Hippocampal formation (tissue), 2 donors: ENCODE results near the gene YPEL2.
"Not testable (repeated sequence)": the region's sequence is repeated elsewhere in the genome, so short reads cannot be mapped to it uniquely, and the experiment has no call there.

ENCODE experiments used
- DNase-seq, 2 donors: peaks; one replicate each; lab custom pipeline; 2025; lab: John Stamatoyannopoulos, UW

Gene YPEL2, protein sequence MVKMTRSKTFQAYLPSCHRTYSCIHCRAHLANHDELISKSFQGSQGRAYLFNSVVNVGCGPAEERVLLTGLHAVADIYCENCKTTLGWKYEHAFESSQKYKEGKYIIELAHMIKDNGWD

GRCh38 chr17:59331129-59331928 is at the start of gene YPEL2:
YPEL2 (plus strand) TSS chr17:59331655; CDS start chr17:59353410, 21,755 bp downstream.
- DNase-seq = peak; percentile 91 to 96

DNA sequence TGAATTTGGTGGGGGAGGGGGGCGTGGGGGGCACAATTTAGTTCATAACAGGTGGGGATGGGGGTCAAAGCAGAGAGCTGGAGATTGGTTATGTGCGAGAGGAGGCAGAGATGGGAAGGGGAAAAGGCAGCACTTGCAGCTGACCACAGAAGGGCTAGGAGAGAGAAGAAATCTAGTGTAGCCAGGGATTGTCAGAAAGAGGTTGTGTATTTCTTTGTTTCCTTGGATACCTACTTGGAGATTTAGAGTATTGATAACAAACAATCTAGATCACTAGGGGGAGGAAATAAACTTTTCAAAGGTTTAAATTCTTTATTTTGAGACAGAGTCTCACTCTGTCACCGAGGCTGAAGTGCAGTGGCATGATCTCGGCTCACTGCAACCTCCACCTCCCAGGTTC is 47.1 kb upstream of the YPEL2 start:
- DNase-seq = no peak

- no peak for DNase-seq
Measured at GRCh38 chr17:59287452-59287851, 44.0 kb upstream of the YPEL2 start.

GRCh38 chr17:59287891-59288290 is 43.6 kb upstream of the YPEL2 start:
- no peak for DNase-seq

DNA sequence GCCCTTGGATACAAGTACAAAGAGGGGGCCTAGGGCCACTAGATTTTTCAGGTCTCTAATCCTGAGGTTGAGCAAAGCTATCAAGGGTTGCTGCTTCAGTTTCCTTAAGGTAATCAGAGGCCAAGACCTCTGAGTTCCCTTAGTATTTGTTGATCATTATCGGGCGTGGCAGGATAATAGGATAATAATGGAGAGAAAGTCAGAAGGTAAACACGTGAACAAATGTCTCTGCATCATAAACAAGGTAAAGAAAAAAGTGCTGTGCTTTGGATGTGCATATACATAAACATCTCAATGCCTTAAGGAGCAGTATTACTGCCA is 41.5 kb upstream of the YPEL2 start:
- no peak for DNase-seq

DNA sequence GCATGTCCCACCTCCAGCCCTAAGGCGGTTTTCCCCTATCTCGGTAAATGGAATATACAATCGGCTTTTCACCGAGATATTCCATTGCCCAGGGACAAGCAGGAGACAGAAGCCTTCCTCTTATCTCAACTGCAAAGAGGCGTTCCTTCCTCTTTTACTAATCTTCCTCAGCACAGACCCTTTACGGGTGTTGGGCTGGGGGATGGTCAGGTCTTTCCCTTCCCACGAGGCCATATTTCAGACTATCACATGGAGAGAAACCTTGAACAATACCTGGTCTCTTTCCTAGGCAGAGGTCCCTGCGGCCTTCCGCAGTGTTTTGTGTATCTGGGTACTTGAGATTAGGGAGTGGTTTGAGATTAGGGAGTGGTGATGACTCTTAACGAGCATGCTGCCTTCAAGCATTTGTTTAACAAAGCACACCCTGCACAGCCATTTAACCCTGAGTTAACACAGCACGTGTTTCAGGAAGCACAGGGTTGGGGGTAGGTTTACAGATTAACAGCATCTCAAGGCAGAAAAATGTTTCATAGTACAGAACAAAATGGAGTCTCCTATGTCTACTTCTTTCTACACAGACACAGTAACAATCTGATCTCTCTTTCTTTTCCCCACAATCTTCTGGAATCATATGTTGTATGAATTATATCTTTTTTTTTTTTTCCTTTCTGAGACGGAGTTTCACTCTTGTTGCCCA is 41.0 kb upstream of the YPEL2 start:
- not testable (repeated sequence) for DNase-seq

GRCh38 chr17:59292174-59292523 is 39.3 kb upstream of the YPEL2 start:
- DNase-seq = no peak

- DNase-seq = no peak
Measured at GRCh38 chr17:59296190-59296589, 35.3 kb upstream of the YPEL2 start.

- DNase-seq = no peak
Measured at GRCh38 chr17:59298521-59298920, 32.9 kb upstream of the YPEL2 start.

- DNase-seq = no peak
Measured at GRCh38 chr17:59299400-59300092, 31.9 kb upstream of the YPEL2 start.

- DNase-seq = no peak
Measured at GRCh38 chr17:59300941-59301340, 30.5 kb upstream of the YPEL2 start.

- DNase-seq = no peak
Measured at GRCh38 chr17:59304811-59305210, 26.6 kb upstream of the YPEL2 start.

GRCh38 chr17:59310263-59310920 is 21.1 kb upstream of the YPEL2 start:
- DNase-seq = no peak

- peak; percentile 27 to 85 for DNase-seq
Measured at GRCh38 chr17:59311051-59311468, 20.4 kb upstream of the YPEL2 start.

- not testable (repeated sequence) for DNase-seq
Measured at GRCh38 chr17:59311521-59311920, 19.9 kb upstream of the YPEL2 start.

DNA sequence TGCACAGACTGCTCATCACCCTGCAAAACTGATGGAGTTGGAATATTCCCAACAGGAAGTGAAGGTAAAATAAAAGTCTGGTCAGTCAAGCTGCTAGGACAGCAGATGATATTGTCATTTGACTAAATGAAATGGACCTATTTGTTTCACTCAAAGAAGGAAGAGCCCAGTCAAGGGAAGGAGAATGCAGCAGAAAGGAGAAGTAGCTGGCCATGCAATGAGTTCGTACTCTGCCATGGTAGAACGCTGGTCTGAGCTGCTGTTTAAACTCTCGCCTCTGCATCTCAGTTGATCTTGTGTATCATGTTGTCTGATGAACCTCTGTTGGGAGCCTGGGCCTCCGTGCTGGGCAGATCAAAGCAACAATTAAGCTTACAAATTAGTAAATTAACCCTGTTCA is 15.6 kb upstream of the YPEL2 start:
- DNase-seq = no peak

DNA sequence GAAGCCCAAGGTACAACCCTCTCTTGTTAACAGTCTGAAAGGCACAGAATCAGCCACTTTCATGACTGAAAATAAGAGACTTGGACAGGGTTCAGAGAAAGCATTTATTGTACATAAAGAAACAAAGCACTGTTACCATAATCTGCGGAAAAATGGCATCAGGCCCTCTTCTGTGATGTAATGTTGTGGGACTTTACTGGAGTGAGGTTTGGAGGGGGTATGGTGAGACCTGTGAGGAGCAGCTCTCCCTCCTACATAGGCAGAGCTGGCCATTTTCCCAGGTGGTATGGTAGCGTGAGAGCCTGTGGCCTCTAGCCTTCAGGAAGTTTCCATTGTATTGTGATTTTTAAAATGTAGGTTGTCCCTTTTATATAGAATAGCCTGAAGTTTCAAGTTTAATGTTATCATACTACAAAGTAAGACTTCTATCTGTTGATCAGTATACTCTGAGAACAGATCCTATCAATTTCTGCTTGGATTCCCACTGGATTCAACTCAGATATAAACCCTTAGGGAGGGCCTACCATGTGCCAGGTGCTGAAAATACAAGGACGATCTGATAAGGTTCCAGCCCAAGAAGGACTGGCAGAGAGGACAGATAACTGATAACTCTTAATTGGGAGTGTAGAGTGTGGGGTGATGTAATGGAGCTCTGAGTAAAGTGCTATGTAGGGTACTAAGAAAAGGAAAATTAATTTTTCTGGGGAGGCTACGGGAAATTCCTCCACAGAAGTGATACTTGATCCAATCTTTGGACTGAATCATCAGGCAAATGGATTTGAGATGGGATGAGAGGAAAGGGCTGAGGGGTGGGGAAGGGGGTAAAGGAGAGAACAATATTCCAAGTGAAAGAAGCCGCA is 4.1 kb upstream of the YPEL2 start:
- no peak for DNase-seq

DNA sequence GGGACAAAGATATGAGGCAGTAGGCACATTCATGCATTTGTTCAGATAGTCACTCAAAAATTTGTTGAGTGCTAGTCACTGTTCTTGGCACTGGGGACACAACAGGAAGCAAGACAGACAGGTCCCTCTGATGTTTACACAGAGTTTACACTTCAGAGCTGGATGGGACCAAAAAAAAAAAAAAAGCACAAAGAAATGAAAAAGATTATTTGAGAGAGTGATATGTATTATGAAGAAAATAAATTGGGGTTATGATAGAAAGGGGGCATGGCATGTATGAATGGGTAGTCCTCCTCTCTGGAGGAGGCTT is 3.5 kb upstream of the YPEL2 start:
- no peak for DNase-seq

DNA sequence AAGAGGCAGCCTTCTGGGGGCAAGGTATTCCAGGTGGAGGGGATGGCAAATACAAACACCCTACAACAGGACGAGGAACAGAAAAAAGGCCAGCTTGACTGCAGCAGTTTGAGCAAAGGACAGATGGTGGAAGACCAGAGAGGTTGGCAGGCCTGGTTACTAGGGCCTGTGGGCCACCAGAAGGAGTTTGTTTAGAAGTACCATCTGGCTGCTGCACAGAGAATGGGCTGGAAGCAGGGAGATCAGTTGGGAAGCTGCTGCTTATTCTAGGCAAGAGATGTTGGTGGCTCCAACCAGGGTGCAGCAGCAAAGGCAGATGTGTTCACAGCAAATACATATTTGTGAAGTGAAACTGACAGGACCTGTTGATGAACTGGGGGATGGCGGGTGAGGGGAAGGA is 2.9 kb upstream of the YPEL2 start:
- DNase-seq = no peak

GRCh38 chr17:59329176-59330052 is 2.0 kb upstream of the YPEL2 start:
- peak; percentile 67 to 84 for DNase-seq
